ENCODE data around the gene SLC13A5. TPM values are rescaled to one million over a fixed set of nuclear protein-coding genes. Genes with fewer than 3 reads are reported as not detected.

Gene SLC13A5
- total and polyA plus RNA-seq, 9 of the 15 experiments (the other 6 are each of a cell fraction or from before 2014, with no cell fraction given): 0.04 TPM; not detected in 8

GRCh38 chr17:6724009-6724408 lies 10.8 kb upstream of the SLC13A5 start (continued):
- TF ChIP-seq, protein P1, sequence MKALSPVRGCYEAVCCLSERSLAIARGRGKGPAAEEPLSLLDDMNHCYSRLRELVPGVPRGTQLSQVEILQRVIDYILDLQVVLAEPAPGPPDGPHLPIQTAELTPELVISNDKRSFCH (CRISPR knock-in tag; IDR thresholded peaks at IDR 0.05): no peak
- TF ChIP-seq, protein P1 (tag; IDR thresholded peaks at IDR 0.05): no peak
- TF ChIP-seq, protein P2, sequence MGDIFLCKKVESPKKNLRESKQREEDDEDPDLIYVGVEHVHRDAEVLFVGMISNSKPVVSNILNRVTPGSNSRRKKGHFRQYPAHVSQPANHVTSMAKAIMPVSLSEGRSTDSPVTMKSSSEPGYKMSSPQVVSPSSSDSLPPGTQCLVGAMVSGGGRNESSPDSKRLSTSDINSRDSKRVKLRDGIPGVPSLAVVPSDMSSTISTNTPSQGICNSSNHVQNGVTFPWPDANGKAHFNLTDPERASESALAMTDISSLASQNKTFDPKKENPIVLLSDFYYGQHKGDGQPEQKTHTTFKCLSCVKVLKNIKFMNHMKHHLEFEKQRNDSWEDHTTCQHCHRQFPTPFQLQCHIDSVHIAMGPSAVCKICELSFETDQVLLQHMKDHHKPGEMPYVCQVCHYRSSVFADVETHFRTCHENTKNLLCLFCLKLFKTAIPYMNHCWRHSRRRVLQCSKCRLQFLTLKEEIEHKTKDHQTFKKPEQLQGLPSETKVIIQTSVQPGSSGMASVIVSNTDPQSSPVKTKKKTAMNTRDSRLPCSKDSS (IDR thresholded peaks at IDR 0.05; ENCODE audit: low read depth, partially characterized antibody): no peak
- TF ChIP-seq ZBTB9 (CRISPR knock-in tag; IDR thresholded peaks at IDR 0.05) (no peak), HOMEZ (CRISPR knock-in tag; IDR thresholded peaks at IDR 0.05) (no peak), ZNF512 (tag; IDR thresholded peaks at IDR 0.05) (no peak), ILF3 (IDR thresholded peaks at IDR 0.05; ENCODE audit: borderline replicate concordance) (no peak), RBBP5 (IDR thresholded peaks at IDR 0.05; ENCODE audit: borderline replicate concordance, insufficient read depth, low read length, poor library complexity, severe bottlenecking) (no peak)
